Panc1 (cell line): ENCODE measurements around the gene ARHGAP11A.
"Not testable (repeated sequence)": the region's sequence is repeated elsewhere in the genome, so short reads cannot be mapped to it uniquely, and the experiment has no call there.

ENCODE experiments used
- CTCF ChIP-seq: fragments of 450-650 bp; IDR thresholded peaks from 2 replicates; pipeline ENCODE4 v1.5.1; 2017; ENCODE audit warnings: mild to moderate bottlenecking
- POLR2AphosphoS5 ChIP-seq: IDR thresholded peaks from 2 replicates; pipeline ENCODE4 v1.6.1; 2012; ENCODE audit warnings: mild to moderate bottlenecking, low read depth, low read length, moderate library complexity
- REST ChIP-seq, 2 experiments: IDR thresholded peaks; 2 replicates each; pipeline ENCODE4 v1.6.1; 2011 to 2012; ENCODE audit warnings: low read depth in 2 of 2, control low read depth in 1 of 2, low read length in 1 of 2, mild to moderate bottlenecking in 1 of 2, moderate library complexity in 1 of 2; ENCODE audit not compliant: insufficient read depth in 1 of 2
- SIN3A ChIP-seq: IDR thresholded peaks from 2 replicates; pipeline ENCODE4 v1.6.1; 2012; ENCODE audit warnings: low read depth, mild to moderate bottlenecking, low read length, moderate library complexity, borderline replicate concordance; ENCODE audit not compliant: insufficient read depth
- TCF7L2 ChIP-seq: IDR thresholded peaks from 2 replicates; pipeline ENCODE4 v1.6.1; 2011; ENCODE audit warnings: mild to moderate bottlenecking, low read depth, low read length, inconsistent platforms

- not testable (repeated sequence) for TF ChIP-seq CTCF; REST (IDR thresholded peaks at IDR 0.05; ENCODE audit: insufficient read depth in 1 of 2, low read depth in 2 of 2, low read length in 1 of 2); POLR2AphosphoS5; SIN3A; TCF7L2
Observed at GRCh38 chr15:32615871-32616426, 645 bp downstream of the ARHGAP11A start.
